ENCODE measurements around the gene CCDC70.

CCDC70 gene

DNA sequence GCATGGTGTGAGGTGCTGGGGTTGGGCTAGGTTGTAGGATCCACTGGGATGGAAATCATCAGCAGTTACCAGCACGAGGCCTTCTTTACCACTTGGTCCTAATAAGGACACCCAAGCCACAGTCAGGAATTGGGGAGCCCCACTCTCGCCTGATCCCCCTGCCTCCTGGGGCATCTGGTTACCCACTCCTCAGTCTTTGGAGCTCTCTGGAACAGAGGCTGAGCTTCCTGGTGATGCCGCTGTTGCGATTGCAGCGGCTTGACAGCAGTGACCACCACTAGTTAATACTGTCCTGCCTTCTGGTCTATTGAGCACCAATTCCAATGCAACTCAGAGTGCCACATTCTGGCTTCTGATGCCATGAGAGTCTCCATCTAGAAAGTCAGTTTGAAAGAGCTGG is 30.2 kb upstream of the CCDC70 start:
- DNase-seq = no peak

DNA sequence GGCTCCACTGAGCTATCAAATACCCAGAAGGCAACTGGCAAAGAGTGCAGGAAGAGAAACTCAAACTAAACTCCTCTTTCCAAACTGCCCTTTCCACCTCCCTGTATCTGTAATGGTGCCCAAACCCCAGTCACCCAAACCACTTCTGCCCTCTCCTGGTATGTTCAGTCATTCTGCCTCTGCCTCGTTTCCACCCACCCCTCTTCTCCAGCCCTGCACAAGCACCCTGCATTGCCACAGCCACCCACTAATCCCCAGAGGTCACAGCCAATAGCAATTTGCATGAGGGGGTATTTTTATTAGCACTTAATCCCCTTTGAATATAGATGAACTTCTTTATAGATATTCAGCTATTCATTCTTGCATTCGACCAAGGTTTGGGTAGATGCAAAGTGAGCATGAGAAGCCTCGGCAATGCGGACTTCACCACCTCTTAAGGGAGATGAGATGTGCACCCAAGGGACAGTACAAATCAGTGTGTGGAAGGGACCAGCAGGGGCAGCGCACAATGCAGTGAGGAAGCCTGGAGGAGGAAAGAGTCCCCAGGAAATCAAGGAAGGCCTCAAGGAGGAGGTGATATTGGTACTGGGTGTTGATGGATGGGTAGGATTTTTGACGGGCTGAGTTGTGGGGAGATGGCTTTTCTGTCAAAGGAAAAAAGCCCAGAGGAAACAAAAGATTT is 29.2 kb upstream of the CCDC70 start:
- peak; percentile 80 for DNase-seq

DNA sequence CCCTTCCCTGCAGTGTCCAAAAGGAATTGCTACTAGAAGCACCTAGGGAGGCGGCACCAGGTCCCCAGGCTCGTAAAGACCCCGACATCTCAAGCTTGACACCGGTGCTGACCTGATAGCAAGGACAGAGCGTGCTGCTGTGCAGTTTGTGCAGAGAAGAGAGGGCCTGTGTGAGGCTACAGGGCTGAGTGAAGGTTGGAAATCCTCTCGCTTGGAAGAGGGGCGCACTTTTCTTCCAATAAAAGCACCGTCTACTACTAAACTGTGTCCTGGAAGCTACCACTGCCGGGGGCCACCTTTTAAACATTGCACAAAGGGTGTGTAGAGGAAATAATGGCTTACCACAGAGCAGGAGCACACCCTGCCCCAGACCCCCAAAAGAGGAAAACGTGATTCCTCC is 27.8 kb upstream of the CCDC70 start:
- DNase-seq = no peak

DNA sequence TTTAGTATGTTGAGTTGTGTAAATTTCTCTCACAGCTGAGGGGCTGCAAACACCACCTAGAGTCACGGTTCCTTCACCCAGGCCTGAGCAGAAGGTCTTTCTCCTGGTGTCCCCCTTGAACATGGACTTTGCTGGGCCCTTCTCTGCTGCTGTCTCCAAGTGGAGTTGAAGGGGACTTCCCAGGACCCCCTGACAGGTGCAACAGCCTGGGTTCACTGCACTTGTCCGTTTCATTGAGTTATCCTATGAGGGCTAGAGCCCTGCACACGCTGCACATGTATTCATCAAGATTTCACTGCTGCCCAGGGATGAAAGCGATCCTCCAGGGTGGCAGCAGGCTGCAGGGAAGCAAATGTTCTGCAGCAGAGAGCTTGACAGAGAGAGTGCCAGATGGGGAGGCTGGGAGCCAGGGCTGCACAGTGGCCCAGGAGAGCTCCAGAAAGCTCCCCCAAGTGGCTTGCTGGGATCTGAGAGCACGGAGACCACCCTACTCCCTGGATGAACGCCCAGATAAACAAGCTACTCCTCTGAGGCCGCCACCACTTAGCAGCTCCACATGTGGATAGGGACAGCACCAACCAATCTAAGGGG is 27.1 kb upstream of the CCDC70 start:
- DNase-seq = no peak

DNA sequence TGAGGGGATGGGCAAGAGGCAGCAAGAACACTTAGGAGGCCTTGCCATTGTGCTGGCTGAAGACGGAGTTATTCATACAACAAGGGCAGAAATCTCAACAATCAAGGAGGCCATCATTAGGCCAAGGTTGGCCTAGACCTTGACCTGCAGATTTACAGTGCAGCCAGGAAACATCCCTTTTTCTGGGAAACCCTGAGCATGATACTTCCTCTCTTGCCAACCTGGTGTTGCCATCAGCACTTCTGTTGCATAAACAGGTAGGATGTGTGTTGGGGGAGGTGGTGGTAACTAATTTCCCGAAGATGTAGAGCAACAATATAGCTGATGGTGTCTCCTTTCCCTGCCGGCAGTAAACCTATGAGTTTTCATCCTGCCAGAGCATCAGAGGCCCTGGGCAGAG is 24.8 kb upstream of the CCDC70 start:
- DNase-seq = no peak

DNA sequence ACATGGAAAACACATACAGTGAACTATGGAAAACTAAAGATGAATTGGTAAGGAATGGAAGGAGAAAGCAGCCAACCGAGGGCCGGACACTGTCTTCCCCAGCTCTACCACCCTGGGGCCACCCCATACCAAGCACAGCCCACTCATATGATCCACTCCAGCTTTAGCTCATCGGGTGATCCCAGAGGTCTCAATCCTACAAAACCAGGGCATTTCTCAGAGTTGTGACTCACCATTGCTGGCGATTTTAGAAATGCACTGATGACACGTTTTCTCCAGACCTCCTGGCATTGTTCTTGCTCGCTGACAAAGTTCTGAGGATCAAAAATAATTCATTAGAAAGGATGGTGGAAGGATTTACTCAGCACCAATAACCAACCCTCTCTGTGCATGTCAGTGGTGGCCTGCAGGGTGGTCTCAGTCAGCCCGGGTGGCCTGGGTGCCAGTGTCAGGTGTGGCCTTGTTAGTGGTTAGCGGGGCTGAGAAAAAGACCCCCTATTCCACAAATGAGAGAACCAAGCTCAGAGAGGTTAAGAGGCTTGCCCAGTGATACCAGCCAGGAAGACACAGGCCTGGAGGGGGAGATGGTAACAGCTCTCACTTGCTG is 23.4 kb upstream of the CCDC70 start:
- DNase-seq = no peak

DNA sequence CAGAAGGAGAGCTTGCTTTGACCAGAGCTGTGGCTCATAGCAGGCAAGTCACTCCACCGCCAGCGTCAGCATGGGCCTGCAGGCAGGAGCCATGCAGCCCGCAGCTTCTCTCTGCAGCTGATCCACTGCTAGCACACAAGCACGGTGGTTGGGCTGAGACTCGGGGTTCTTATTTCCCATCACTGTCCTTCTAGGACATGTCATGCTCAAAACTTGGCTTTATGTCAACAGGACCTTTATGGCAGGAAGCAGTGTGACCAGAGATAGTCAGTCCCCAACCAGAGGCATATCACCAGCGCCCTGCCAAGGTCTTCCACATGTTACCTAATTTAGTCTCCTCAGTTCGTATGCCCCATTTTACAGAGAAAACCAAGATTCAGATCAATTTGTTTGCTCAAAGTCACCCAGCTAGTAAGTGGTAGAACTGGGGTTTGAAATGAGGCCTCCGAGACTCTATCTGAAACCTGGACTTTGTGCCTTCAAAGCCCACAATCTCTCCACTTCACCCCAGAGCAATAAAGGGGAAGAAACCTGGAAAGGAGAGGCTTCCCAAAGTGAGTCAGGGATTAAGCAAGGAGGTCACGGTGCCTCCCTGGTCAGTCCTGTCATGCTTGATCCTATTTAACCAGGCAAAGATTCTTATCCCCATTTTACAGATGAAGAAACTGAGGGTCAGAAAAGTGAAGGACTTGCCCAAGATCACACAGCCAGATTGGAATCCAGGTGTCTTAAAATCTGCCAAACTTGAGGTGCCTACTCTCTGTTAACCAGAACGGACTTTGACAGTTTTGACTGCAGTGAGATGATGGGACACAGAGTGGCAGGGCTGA is 21.8 kb upstream of the CCDC70 start:
- DNase-seq = no peak

DNA sequence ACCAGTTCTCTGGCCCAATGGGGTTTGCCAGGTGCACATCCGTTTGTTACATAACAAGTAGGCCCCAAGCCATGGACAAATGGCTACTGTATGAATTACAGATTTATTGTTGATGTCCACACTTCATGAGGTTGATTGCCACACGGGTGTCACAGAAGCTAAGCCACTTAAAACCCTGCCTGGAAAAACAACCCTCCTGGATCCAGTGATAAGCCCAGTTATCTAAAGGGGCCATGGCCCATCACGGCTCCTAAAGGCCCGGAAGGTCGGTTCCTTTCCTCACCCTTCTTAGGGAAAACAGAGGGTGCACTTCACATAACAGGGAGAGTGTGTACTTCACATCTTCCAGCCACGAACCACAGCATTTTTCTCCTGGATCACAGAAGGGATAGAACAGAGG is 20.9 kb upstream of the CCDC70 start:
- DNase-seq = no peak

DNA sequence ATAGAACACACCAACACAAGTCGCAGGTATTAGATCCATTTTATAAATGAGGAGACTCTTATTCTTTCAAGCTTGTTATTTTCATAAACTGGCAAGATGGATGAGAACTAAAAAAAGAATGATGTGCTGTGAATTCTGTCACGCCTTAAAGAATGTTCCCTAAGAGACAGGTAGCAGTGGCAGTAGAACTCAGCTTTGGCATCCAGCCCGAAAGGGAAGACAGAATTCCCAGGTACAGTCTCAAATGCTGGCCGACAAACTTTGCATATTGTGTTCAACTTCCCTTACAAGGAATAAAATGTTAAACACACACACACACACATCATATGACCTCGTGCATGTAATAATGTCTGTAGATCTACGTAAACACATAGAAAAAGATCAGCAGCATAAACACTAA is 20.0 kb upstream of the CCDC70 start:
- DNase-seq = no peak

DNA sequence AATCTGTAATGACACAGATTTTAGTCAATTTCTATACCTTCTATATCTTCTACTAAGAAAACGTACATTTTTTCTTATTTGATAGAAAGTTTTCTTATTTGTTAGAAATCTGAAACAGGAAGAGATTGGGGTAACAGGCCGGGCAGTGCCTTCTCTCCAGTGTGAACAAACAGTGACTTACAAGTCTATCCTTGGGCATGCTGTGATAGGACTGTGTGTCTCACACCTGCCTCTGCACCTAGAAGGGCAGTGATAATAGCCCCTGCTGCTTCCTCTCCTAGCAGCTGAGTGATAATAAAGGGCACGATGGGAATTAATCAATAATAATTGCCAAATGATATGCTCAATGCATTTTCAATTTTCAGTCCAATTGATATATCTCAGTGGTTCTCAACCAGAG is 18.2 kb upstream of the CCDC70 start:
- no peak for DNase-seq

DNA sequence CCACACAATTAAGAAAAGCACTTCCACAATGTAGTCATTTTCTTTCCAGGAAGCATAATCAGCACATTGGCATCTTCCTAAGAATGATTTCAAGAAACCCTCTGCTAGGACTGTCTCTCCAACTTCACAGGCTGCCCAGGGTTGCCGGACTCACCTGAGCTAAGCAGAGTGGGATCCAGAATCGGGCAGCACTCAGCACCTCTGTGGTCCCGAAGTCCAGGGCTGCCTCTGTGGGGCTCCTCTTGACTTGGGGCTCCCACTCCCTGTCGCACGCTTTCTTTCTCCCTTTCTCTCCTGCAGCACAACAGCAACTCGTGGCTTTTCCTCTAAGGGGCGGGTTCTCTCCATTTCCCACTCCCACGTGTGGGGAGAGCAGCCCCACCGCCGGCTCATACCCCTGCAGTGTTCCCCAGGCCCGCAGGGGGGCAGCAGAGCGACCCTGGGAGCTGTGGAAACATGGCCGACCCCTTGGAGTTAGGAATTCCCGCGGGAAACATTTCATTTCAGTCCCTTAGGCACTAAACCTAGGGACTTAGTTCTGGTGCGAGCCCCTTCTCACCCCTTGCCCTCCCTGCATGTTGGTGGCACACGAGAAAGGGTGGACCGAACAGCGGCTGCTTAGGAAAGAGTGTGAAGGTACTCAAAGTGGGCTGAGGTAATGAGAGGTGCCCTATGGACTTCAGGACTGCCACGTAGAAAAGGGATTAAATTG is 16.8 kb upstream of the CCDC70 start, which contains the start of gene TMEM272:
TMEM272 (minus strand) TSS at position 316 of the 712 bp plus-strand sequence. CDS start 6,647 bp downstream, outside the sequence.
- peak; percentile 42 for DNase-seq

DNA sequence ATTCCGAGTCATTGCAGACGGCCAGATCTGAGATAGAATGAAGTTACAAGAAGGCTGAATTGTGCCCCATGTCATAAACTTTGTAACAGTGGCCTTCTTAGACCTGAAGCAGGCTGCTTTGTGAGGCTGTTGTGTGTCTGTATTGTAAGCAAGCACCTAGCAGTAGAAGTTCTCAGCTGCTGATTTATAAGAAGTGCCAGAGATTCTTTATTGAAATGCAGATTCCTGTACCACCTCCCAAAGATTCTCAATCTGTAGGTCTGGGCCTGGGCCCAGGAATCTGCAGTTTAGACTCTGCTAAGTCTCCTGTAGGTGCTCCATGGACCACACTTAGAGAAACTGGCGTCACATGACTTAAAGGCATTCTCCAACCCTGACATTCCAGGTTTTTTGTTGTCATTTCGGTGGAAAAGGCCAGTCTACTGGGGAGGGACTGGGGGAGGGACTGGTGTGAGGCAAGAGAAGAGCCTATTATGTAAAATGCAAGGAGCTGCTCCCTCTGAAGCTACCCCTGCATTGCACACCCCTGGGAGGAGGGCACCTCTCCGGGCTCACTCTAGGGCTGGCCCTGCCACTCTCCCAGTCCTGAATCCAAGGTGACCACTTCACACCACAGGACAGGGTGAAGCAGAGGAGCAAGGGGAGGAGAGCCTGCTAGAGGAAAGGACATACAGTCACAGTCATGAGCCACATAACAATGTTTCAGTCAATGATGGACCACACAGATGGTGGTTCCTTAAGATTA is 16.0 kb upstream of the CCDC70 start:
- no peak for DNase-seq

DNA sequence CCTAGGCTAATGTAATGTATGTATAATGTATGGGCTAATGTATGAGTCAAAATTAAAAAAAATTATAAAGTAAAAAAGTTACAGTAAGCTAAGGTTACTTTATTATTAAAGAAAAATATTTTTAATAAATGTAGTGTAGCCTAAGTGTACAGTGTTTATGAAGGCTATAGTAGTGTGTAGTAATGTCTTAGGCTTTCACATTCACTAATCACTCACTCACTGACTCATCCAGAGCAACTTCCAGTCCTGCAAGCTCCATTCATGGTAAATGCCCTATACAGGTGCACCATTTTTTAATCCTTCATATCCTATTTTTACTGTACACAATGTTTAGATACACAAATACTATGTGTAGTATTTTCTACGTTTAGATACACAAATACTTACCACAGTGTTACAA is 15.0 kb upstream of the CCDC70 start:
- no peak for DNase-seq

DNA sequence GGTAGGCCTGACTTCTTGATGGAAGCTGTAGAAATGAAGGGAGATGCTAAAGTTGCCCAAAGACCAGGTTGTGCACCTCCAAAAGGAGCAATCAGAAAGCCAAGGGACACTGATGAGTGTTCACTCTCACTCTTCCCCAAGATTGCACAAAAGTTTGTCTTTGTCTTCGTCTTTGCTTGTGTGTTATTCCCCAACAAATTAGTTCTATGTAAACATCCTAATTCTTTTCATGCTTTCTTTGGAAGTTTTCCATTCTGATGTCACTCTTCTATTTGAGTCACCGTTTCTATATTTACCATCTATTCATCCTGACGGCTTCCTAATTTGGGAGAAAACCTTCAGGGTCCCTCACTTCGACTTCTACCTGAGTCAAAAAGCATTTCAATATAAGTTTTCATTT is 13.1 kb upstream of the CCDC70 start:
- no peak for DNase-seq

DNA sequence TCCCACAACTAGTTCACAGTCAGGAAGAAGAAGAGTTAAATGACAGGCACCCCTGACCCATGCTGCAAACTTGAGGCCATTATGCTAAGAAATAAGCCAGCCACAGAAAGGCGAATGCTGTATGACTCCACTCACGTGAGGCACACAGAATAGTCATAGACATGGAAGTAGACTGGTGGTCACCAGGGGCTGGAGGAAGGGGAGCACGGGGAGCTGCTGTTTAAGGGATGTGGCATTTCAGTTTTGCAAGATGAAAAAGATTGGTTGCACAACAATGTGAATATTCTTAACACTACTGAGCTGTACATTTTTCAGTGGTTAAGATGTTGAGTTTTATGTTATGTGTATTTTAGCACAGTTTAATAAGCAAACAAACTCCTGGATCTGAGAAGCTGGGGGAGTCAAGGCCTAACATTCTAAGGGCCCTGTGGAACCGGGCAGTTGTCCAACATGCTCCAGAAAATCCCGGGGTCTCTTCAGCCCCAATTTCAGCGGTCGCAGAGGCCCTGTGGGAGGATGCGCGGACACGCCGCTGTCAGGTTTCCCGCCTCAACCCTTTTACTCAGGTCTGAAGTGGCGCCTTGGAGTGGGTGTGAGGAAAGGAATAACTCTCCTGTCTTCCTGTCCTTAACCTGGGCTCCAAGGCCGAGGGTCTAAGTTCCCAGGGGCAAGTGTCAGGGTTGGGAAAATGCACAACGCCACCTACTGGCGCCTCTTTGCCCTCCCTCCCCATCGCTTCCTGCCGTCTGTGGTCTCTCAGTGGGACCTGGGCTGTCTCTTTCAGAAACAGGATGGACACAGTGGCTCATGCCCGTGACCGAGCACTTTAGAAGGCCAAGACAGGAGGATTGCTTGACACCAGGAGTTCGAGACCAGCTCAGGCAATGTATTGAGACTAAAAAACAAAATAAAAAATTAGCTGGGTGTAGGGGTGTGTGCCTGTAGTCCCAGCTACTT is 12.3 kb upstream of the CCDC70 start:
- peak; percentile 59 for DNase-seq

DNA sequence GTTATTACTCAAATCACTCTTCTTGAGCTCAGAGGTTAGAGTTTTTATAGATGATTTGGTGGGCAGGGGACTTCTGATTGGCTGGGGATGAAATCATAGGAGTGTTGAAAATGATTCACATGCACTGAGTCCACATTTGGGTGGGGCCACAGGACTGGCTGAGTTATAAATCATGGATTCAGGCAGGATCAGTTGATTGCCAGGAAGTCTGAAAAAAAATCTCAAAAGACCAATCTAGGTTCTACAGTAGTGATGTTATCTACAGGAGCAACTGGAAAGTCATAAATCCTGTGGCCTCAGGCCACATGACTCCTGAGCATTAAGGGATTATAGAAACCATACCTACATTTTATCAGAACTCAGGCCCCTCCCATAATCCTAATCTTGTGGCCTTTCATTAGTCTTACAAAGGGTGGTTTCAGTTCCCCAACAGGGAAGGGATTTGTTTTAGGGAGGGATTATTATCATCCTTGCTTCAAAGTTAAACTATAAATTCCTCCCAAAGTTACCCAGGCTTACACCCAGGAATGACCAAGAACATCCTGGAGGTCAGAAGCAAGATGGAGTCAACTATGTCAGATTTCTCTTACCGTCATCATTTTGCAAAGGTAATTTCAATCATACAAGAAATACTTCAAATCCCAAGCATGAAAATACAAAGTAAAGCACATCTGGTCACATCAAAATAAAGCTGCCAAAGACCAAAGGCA is 5.6 kb upstream of the CCDC70 start:
- no peak for DNase-seq

DNA sequence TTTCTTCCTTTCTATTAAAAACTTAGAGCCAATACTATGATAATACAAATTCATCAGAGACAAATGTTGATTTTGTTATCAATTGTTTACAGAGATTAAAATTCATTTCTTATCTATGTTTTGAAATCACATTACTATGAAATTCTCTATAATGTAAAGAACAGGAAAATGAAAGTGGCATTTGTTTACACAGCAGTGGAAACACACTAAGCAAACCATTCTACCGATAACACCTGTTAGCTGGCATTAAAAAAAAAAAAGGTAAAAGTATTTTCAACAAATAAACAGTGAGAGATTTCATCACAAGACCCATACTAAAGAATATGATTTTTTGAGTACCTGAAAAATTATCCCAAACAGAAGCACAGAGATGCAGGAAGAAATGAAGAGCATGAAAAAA is 4.8 kb upstream of the CCDC70 start:
- DNase-seq = no peak

DNA sequence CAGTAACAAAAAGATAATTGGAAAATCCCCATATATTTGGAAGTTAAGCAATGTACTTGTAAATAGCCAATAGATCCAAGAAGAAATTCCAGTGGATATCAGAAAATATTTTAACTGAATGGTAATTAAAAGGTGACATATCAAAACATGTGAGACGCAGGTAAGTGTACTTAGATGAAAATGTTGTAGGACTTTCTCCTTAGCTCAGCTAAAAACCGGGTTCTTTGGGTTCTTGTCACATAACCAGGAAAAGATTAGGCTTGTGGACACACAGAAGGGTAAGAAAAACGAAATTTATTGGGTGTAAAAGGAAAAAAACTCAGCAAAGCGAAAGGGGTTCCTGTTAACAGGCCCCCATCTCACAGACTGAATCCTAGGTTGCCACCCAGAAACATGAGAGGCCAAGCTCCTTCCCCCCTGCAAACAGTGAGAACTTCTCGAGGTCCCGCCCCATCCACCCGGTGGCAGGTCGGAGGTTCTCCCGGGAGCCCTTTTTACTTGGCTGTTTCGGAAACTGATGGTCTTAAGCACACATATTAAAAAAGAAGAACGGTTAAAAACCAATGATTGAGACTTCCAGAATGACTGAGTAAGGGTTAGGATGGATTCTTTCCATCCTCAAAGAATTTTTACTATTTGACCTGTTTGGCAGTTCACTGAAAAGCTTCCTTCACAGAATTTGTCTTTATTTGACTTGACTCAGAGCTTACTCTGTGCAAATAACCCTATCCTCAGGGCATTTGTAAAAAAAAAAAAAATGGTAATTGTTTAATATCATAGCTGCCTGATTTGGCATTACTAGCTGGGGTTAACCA is 3.1 kb upstream of the CCDC70 start:
- DNase-seq = no peak

DNA sequence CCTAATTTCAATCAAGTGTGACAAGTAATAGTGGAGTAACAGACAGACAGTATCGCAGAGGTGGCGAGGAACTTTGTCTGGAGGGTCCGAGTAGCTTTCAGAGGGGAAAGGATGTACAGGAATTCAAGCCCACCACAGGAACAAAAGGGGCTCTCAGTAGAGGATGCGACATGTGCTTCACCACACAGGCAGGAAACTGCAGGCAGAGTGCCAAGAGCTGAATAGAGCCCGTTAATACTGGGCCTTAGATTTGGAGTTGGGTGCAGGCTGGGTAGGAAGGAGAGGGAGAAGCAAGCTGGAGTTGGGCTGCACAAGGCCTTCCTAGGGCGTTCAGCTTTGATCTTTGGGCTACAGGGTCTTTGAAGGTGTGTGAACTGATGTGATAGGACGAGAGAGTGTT is 1.2 kb downstream of the CCDC70 start:
- DNase-seq = no peak

All from inflammatory macrophage treated with lipopolysaccharide for 4 hours (primary cell).